Stimulated activated CD4-positive, alpha-beta T cell treated with anti-CD3 and anti-CD28 coated beads, Interleukin-2, amount 100 ng/mL, for 4 hours (primary cell): ENCODE results near the gene AFAP1L1.

Experiments
- DNase-seq: peaks from one replicate; pipeline ENCODE4 v3.0.0-alpha.2; 2020; ENCODE audit warnings: low read depth

AFAP1L1 gene

GRCh38 chr5:149317281-149318048 lies 45.8 kb downstream of the AFAP1L1 start:
- DNase-seq: peak; percentile 3

- no peak for DNase-seq
These were observed 47.5 kb downstream of the AFAP1L1 start for GRCh38 chr5:149319174-149319573.

GRCh38 chr5:149320791-149321330 lies 49.2 kb downstream of the AFAP1L1 start:
- DNase-seq: no peak

GRCh38 chr5:149322518-149322917 lies 50.9 kb downstream of the AFAP1L1 start:
- DNase-seq: no peak

GRCh38 chr5:149323210-149323609 lies 51.6 kb downstream of the AFAP1L1 start:
- no peak for DNase-seq

- DNase-seq: no peak
These were observed 52.1 kb downstream of the AFAP1L1 start for GRCh38 chr5:149323621-149324205.

- DNase-seq: no peak
These were observed 53.0 kb downstream of the AFAP1L1 start for GRCh38 chr5:149324641-149325040.

GRCh38 chr5:149325166-149325735 lies 53.6 kb downstream of the AFAP1L1 start:
- no peak for DNase-seq

GRCh38 chr5:149325894-149326293 lies 54.2 kb downstream of the AFAP1L1 start:
- no peak for DNase-seq

- DNase-seq: no peak
These were observed 55.0 kb downstream of the AFAP1L1 start for GRCh38 chr5:149326611-149327010.

GRCh38 chr5:149328177-149328576 lies 56.5 kb downstream of the AFAP1L1 start:
- DNase-seq: no peak

GRCh38 chr5:149333711-149334443 lies 62.2 kb downstream of the AFAP1L1 start:
- no peak for DNase-seq

GRCh38 chr5:149337736-149338135 lies 66.1 kb downstream of the AFAP1L1 start:
- DNase-seq: no peak

GRCh38 chr5:149338364-149338763 lies 66.7 kb downstream of the AFAP1L1 start:
- no peak for DNase-seq

GRCh38 chr5:149340920-149341319 lies 69.3 kb downstream of the AFAP1L1 start:
- DNase-seq: no peak

- no peak for DNase-seq
These were observed 70.2 kb downstream of the AFAP1L1 start for GRCh38 chr5:149341876-149342275.

- no peak for DNase-seq
These were observed 72.5 kb downstream of the AFAP1L1 start for GRCh38 chr5:149344151-149344550.

GRCh38 chr5:149345147-149345891 lies 73.7 kb downstream of the AFAP1L1 start, which contains the start of gene GRPEL2:
TSS of gene GRPEL2 (plus strand) at chr5:149345499. CDS start at chr5:149345540, 41 bp downstream.
- peak; percentile 86 for DNase-seq

GRCh38 chr5:149345892-149346222 lies 74.2 kb downstream of the AFAP1L1 start:
- DNase-seq: no peak

GRCh38 chr5:149348518-149348917 lies 76.9 kb downstream of the AFAP1L1 start:
- no peak for DNase-seq

- DNase-seq: no peak
These were observed 77.7 kb downstream of the AFAP1L1 start for GRCh38 chr5:149349382-149349781.

GRCh38 chr5:149352169-149352568 lies 80.5 kb downstream of the AFAP1L1 start:
- DNase-seq: no peak
